Stromal cell of bone marrow (primary cell): ENCODE results near the gene RPAIN.
A peak's percentile ranks its signal among the peaks of the same experiment; 100 is the strongest.
"Not testable (repeated sequence)": the region's sequence is repeated elsewhere in the genome, so short reads cannot be mapped to it uniquely, and the experiment has no call there.

Source experiments
- DNase-seq: peaks from one replicate; pipeline ENCODE4 v3.0.0-alpha.2; 2012; ENCODE audit warnings: low read depth

RPAIN gene

DNA sequence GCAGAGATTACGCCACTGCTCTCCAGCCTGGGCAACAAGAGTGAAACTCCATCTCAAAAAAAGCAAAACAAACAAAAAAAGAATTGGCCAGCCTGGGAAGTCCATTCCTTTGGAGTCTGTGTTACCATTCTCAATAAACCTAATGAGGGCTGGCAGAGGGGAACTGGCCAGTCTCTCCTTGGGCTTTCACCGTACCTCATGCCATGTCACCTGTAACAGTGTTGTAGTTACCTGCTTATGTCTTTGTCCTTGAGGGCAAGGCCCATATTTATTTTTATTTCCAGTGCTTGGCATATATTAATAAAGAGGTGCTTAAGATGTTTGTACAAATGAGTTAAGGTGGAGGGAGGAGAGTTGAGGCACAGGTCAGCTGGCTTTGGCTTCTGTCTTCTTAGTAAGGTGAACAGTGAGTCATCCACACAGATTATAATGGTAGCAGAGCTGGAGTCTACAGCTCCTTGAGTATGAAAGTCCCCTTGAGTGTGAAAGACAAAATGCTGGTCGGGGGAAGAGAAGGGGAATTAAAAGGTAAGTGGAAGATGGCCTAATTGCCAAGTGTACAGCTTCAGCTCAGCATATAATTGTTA is 10.5 kb downstream of the RPAIN start:
- no peak for DNase-seq

GRCh38 chr17:5431234-5431633 is 11.3 kb downstream of the RPAIN start:
- DNase-seq = not testable (repeated sequence)

- no peak for DNase-seq
Measured at GRCh38 chr17:5431949-5432556, 12.1 kb downstream of the RPAIN start.

DNA sequence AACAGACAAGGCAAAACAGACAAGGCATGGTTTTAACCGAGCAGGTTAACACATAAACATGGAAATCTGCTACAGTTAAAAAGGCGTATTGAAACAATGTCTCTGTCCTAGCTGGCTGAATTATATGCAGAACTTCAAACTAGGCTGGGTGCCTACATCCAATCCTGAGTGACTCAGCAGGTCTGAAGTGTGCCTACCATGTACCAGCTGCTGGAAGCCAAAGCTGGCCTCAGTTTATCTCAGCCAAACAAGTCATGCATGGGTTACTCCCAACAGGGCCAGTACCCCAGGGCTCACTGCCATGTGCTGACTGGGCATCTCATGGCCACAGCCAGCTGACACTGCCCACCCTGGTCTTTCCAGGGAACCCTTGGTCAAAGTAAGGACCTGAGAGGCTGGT is 15.0 kb downstream of the RPAIN start:
- no peak for DNase-seq

DNA sequence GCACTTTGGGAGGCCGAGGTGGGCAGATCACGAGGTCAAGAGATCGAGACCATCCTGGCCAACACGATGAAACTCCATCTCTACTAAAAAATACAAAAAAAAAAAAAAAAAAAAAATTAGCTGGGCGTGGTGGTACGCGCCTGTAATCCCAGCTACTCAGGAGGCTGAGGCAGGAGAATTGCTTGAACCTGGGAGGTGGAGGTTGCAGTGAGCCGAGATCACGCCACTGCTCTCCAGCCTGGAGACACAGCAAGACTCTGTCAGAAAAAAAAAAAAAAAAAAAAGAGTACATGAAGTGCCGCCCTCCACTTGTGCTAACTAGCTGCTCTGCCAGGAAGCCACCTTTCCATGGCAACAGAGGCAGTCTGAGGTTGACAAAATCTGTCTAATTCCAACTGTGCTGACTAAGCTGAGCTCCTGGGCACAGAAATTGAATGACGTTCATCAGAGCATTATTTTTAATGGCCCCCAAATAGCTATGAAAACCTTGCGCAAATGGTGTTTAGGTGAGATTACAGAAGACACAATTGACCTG is 15.9 kb downstream of the RPAIN start:
- not testable (repeated sequence) for DNase-seq

DNA sequence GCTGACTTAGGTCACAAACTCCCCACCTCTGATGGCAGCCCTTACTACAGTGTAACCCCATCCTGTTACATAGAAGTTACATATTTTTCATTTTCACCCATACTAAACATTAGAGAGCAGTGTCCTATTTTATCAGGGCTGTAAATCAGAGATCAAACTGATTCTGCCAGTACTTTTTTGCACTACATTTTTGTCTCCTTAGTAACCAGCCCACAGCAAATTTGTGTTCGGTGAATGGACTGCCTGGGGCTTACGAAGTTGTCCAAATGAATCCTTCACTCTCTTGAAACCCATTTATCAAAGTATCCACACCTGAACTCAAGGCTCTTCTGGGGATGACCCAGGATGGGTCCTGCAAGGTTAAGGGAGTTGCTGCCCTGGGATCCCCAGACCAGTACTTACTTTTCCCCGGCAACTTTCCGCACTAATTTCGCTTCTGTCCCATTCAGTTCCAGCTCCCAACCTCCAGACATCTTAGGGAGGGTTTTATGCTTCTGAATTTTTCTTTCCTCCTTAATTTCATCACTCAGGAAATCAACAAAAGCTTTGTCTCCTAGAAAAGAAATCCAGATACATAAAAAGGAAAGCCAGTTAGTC is 17.8 kb downstream of the RPAIN start:
- no peak for DNase-seq

GRCh38 chr17:5438716-5439445 is 18.9 kb downstream of the RPAIN start, which contains the start of gene C1QBP:
TSS of gene C1QBP (minus strand) at chr17:5439155. CDS start at chr17:5439073, 82 bp downstream.
- DNase-seq = peak; percentile 82

DNA sequence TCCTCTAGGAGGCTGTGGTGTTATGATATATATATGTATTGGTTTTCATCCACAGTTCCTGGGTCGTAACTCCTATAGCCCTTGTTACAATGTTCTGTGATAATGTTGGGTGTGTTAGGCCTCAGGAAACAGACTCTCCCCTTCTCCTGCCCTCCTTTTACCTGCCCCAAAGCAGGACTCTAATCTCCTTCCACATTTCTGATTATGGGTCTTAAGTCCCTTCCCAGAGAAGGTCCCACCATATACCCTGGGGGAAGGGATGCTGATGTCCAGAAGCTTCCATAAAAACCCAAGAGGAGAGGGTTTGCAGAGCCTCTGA is 19.4 kb downstream of the RPAIN start:
- DNase-seq = no peak

GRCh38 chr17:5443728-5444127 is 23.7 kb downstream of the RPAIN start:
- no peak for DNase-seq

- no peak for DNase-seq
Measured at GRCh38 chr17:5444209-5444608, 24.2 kb downstream of the RPAIN start.

DNA sequence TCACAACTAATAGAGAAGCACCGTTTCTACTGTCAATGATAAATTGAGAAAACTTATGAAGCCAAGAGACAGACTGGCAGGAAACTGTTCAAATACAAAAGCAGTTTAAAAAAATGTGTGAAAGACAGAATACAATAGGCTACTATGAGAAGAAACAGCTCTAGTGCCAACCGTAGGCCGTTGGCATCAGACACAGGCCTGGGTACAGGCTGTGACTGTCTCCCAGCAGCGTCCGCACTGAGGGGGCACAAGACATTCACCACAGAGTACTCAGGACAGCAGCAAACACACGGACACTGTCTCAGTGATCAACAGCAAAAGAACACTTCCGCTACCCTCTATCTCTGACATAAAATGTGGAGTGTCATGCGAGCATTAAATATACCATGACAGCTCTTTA is 26.8 kb downstream of the RPAIN start:
- DNase-seq = no peak

- no peak for DNase-seq
Measured at GRCh38 chr17:5464717-5465507, 44.9 kb downstream of the RPAIN start.

GRCh38 chr17:5466295-5466694 is 46.3 kb downstream of the RPAIN start:
- DNase-seq = no peak

GRCh38 chr17:5467416-5467815 is 47.4 kb downstream of the RPAIN start:
- DNase-seq = no peak

DNA sequence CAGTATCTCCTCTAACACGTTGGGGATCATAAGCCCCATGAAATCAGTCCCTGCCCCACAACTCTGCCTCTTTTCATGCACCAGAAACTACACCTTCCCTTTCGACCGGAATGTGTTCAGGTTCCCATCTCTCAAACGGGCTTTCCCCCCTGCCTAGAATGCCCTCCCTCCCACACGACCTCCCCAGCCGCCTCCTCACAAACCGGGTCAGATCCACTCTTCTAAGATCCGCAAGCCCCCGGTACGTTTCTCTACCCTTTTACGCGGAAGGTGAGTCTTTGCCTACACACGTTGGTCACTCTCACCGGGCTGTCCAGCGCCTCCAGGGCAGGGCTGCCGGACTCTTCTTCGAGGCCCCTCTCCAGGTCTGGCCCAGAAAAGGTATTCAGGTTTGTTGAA is 48.1 kb downstream of the RPAIN start:
- DNase-seq = no peak

DNA sequence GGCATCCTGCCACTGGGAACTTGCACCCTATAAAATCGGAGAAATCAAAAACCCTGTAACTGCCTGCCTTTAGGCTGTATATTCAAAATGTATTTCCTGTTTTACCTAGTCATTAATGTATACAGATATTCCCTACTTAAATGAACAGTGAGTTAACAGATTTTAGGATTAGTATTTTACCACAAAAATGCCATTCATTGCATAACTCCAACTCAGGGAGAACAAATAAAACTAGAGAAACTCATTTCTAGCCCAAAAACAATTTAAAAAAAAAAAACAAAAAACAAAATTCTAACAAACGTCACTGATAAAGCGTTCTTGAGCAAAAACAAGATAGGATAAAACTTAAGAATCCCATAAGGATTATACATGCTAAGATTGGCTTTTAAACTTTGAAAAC is 52.5 kb downstream of the RPAIN start:
- DNase-seq = no peak

DNA sequence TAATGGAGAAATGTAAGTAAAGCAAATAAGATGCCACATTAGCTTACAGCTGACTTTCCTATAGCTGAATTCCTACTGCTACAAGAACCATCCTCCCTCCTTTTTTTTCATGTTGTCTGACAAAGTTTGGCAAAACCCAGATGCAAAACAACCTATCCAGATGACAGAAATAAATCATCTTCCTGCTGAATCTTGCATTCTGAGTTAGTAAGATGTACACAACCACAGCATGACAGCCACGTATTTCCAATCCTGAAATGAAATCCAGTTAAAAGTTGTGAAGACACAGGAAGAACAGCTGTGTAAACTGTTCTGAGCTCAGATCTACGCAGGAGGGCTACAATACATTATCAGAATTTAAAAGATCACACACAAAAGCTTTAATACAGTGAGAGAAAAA is 53.9 kb downstream of the RPAIN start:
- DNase-seq = no peak

DNA sequence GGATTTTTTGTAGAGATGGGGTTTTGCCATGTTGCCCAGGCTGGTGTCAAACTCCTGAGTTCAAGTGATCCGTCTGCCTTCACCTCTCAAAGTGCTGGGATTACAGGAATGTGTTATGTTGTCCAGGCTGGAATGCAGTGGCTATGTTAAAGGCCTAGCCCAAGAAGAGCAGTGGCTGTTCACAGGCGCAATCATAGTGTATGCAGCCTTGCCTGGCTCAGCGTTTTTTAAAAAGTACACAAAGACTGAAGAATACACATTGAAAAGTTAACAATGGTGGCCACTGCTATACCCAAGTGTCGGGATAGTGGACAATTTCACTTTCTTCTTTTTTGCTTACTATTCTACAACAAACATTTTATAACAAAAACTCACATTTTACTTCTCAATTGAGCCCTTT is 59.0 kb downstream of the RPAIN start:
- no peak for DNase-seq

DNA sequence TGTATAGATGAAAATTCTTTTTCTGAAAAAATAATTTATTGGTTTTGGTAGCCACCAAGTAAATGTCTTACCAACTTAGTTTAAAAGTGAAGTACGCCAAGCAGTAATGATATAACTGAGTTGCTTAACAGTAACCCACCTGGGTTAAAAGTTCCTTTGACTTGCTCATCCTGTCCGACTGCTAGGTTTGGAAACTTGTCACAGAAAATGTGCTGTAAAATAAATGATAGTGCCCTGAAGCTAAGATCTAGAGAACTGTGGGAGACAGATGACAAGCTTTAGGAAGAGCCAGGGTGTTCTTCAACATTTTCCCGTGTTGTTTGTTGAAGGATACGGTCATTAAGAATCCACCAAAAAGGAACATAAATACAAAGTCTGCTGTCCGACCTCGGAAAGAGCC is 61.0 kb downstream of the RPAIN start:
- no peak for DNase-seq

- DNase-seq = no peak
Measured at GRCh38 chr17:5481451-5481850, 61.5 kb downstream of the RPAIN start.
